Ishikawa (cell line): Measurements from ENCODE around the gene CPED1.

Source experiments
- CEBPB ChIP-seq: IDR thresholded peaks from 2 replicates; pipeline ENCODE4 v1.6.1; 2012
- CREB1 ChIP-seq: IDR thresholded peaks from 2 replicates; pipeline ENCODE4 v1.6.1; 2012; ENCODE audit warnings: low read depth
- EGR1 ChIP-seq: IDR thresholded peaks from 2 replicates; pipeline ENCODE4 v1.6.1; 2012
- EP300 ChIP-seq: IDR thresholded peaks from 2 replicates; pipeline ENCODE4 v1.6.1; 2012; ENCODE audit warnings: borderline replicate concordance
- FOXM1 ChIP-seq: IDR thresholded peaks from 2 replicates; pipeline ENCODE4 v1.6.1; 2012; ENCODE audit warnings: low read depth, borderline replicate concordance
- NFIC ChIP-seq: IDR thresholded peaks from 2 replicates; pipeline ENCODE4 v1.6.1; 2012
- RAD21 ChIP-seq: IDR thresholded peaks from 2 replicates; pipeline ENCODE4 v1.6.1; 2012; ENCODE audit warnings: low read depth
- TAF1 ChIP-seq: IDR thresholded peaks from 2 replicates; pipeline ENCODE4 v1.6.1; 2012; ENCODE audit warnings: low read depth, mild to moderate bottlenecking
- TCF12 ChIP-seq: IDR thresholded peaks from 2 replicates; pipeline ENCODE4 v1.6.1; 2012; ENCODE audit warnings: low read depth
- TEAD4 ChIP-seq: IDR thresholded peaks from 2 replicates; pipeline ENCODE4 v1.6.1; 2012
- YY1 ChIP-seq: IDR thresholded peaks from 2 replicates; pipeline ENCODE4 v1.6.1; 2012; ENCODE audit warnings: low read depth
- ZBTB7A ChIP-seq: IDR thresholded peaks from 2 replicates; pipeline ENCODE4 v1.6.1; 2012; ENCODE audit warnings: low read depth
- TF ChIP-seq, protein P1 (sequence below): IDR thresholded peaks from 2 replicates; pipeline ENCODE4 v1.6.1; 2012
- TF ChIP-seq, protein P2 (sequence below): IDR thresholded peaks from 2 replicates; pipeline ENCODE4 v1.6.1; 2012; ENCODE audit warnings: low read depth, mild to moderate bottlenecking
- TF ChIP-seq, protein P3 (sequence below): IDR thresholded peaks from 2 replicates; pipeline ENCODE4 v1.6.1; 2012

The CPED1 gene

DNA sequence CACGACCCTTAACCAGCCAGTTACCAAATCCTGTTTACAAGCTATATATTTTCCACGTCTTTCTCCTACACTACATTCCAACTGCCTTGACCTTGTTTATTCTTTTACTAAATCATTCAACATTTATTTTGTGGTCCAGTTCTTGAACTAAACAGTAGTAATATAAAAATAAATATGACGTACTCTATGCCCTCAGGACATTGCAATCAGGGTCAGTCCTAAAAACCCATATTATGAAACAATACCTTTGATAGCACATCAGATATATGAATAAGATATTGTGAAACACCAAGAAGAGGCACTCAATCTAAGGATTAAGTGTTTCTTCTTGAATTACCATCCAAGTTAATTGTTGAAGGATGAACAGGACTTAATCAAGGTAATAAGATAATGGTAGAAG, 287.8 kb downstream of the CPED1 start:
- TF ChIP-seq RAD21 (no peak), TCF12 (no peak), EP300 (no peak), TAF1 (no peak), CREB1 (no peak), FOXM1 (no peak), CEBPB (no peak), ZBTB7A (no peak), TEAD4 (no peak)
- TF ChIP-seq, protein P1, sequence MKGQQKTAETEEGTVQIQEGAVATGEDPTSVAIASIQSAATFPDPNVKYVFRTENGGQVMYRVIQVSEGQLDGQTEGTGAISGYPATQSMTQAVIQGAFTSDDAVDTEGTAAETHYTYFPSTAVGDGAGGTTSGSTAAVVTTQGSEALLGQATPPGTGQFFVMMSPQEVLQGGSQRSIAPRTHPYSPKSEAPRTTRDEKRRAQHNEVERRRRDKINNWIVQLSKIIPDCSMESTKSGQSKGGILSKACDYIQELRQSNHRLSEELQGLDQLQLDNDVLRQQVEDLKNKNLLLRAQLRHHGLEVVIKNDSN, result no peak
- TF ChIP-seq, protein P2, sequence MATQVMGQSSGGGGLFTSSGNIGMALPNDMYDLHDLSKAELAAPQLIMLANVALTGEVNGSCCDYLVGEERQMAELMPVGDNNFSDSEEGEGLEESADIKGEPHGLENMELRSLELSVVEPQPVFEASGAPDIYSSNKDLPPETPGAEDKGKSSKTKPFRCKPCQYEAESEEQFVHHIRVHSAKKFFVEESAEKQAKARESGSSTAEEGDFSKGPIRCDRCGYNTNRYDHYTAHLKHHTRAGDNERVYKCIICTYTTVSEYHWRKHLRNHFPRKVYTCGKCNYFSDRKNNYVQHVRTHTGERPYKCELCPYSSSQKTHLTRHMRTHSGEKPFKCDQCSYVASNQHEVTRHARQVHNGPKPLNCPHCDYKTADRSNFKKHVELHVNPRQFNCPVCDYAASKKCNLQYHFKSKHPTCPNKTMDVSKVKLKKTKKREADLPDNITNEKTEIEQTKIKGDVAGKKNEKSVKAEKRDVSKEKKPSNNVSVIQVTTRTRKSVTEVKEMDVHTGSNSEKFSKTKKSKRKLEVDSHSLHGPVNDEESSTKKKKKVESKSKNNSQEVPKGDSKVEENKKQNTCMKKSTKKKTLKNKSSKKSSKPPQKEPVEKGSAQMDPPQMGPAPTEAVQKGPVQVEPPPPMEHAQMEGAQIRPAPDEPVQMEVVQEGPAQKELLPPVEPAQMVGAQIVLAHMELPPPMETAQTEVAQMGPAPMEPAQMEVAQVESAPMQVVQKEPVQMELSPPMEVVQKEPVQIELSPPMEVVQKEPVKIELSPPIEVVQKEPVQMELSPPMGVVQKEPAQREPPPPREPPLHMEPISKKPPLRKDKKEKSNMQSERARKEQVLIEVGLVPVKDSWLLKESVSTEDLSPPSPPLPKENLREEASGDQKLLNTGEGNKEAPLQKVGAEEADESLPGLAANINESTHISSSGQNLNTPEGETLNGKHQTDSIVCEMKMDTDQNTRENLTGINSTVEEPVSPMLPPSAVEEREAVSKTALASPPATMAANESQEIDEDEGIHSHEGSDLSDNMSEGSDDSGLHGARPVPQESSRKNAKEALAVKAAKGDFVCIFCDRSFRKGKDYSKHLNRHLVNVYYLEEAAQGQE, result no peak
- TF ChIP-seq, protein P3, sequence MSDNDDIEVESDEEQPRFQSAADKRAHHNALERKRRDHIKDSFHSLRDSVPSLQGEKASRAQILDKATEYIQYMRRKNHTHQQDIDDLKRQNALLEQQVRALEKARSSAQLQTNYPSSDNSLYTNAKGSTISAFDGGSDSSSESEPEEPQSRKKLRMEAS, result no peak

DNA sequence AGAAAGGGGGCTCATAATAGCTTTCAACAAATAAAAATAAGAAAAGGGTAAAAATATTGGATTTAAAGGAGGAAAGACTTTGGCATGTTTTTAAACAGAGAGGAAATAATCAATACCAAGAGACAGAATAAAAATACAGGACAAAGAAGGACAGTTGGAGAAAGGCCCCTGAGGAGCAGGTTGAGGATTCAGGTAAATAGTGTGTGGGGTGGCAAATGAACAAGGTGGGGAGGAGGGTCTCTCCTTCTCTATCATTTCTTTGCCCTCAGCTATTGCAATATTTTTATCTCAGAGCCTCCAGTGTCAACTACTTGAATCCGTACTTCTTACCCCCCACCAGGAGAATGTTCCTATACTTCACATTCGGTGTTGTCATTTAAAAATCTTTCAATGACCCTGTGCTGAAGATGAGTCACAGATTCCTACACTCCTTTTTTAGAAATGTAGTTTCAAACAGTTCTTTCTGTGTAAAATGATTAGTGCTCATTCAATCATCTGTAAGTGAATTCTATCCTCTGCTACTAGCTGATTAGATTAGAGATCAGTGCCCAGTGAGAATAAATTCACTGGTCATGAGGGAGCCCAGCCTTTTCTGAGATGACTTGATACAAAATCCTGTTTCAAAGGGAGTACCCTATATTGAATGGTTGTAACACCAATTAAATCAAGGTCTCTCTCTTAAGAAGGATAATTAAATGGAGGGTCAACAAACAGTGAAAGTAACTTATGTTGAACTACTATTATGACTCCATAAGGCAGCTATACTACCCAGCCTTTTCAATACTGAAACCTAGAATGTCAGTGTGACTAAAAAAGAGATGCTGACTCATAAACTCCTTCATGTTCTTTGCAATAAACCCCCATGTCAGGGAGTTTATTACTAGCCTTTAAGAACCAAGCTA, 289.9 kb downstream of the CPED1 start:
- no peak for TF ChIP-seq NFIC
- TF ChIP-seq YY1, result no peak
- TF ChIP-seq, protein P1, result no peak
- TF ChIP-seq TAF1, result no peak
- no peak for TF ChIP-seq TEAD4
- TF ChIP-seq, protein P2, result no peak
- TF ChIP-seq TCF12, result no peak
- TF ChIP-seq RAD21, result no peak
- TF ChIP-seq FOXM1, result no peak
- no peak for TF ChIP-seq CREB1
- TF ChIP-seq ZBTB7A, result no peak
- TF ChIP-seq, protein P3, result no peak
- no peak for TF ChIP-seq EGR1
- no peak for TF ChIP-seq CEBPB
- TF ChIP-seq EP300, result no peak

DNA sequence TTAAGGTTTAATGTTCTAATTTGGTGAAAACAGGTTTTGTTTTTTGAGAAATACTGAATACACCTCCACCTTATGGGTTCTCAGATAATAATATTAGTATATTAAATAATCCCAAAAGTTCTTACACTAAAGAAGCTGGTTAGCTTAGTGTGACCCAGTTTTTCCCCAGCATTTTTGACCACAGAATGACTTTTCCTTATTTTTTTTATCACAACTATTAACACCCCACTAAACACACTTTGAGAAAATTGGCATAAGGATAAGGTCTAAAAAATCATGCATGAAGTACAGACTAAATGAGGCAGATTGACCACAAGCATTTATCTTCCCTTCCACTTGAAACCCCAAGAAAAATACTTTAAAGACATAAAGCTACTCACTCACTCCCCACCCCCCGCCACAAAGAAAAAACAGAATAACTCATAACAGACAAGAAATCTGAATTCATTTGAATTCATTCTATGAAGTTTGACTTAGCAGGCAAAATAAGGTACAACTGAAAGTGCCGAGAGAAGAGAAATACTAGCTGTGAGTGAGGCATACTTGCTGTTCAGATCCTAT, 290.6 kb downstream of the CPED1 start:
- TF ChIP-seq NFIC (no peak), TAF1 (no peak)
- TF ChIP-seq, protein P3, result no peak

DNA sequence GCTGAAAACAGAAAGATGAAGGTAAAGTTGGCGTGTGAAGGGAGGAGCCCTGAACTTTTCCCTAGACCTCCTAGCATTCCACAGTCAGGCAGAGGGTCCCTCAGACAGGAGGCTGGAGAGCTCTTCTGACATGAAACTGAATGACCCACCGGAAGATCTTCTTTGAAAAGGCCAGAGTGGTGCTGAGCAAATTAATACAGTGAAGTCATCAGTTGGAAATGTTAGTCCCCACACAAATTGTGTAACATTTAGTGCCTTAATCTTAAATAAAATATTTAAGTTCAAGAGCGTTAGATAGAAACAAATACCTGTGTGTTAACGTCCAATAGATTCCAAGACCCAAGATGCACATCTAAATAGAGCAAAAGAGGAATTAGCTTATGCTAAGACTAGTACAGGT, 291.3 kb downstream of the CPED1 start:
- TF ChIP-seq TEAD4, result no peak
- TF ChIP-seq, protein P1, result no peak
- no peak for TF ChIP-seq NFIC
- no peak for TF ChIP-seq RAD21
- no peak for TF ChIP-seq ZBTB7A
- TF ChIP-seq, protein P3, result no peak
- no peak for TF ChIP-seq EP300
- TF ChIP-seq EGR1, result no peak
- TF ChIP-seq CREB1, result no peak
- TF ChIP-seq YY1, result no peak
- TF ChIP-seq TAF1, result no peak
- TF ChIP-seq, protein P2, result no peak
- TF ChIP-seq CEBPB, result no peak
- no peak for TF ChIP-seq FOXM1
- TF ChIP-seq TCF12, result no peak
